Measurements from ENCODE around the gene ARFGAP2. TPM values are rescaled to one million over a fixed set of nuclear protein-coding genes. Genes with fewer than 3 reads are reported as not detected.

ARFGAP2 gene
- total RNA-seq, 1 donor: 152 TPM

DNA sequence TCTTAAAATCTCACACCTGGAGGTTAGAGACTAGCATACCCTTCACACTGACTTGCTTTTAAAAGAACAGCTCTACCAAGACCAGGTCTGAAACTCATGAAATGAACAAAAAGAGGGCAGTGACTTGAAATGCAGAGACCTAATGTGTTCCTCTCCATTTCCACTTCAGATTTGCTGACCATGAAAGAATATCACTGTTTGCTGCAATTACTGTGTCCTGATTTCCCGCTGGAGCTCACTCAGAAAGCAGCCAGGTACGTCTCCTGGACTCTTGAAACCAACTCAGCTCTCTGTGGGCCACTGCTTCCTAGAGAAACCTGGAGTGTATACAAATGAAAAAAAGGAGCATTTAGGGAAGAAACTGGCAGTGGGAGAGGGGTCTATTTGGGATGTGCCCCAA, 39.2 kb downstream of the ARFGAP2 start:
- H3K4me3 ChIP-seq (ENCODE audit: low read depth, low read length): no peak overlapping the region
- DNase-seq (ENCODE audit: low read depth): no peak
- TF ChIP-seq, protein P1, sequence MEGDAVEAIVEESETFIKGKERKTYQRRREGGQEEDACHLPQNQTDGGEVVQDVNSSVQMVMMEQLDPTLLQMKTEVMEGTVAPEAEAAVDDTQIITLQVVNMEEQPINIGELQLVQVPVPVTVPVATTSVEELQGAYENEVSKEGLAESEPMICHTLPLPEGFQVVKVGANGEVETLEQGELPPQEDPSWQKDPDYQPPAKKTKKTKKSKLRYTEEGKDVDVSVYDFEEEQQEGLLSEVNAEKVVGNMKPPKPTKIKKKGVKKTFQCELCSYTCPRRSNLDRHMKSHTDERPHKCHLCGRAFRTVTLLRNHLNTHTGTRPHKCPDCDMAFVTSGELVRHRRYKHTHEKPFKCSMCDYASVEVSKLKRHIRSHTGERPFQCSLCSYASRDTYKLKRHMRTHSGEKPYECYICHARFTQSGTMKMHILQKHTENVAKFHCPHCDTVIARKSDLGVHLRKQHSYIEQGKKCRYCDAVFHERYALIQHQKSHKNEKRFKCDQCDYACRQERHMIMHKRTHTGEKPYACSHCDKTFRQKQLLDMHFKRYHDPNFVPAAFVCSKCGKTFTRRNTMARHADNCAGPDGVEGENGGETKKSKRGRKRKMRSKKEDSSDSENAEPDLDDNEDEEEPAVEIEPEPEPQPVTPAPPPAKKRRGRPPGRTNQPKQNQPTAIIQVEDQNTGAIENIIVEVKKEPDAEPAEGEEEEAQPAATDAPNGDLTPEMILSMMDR (IDR thresholded peaks at IDR 0.05; ENCODE audit: insufficient read depth, low read length): no peak

DNA sequence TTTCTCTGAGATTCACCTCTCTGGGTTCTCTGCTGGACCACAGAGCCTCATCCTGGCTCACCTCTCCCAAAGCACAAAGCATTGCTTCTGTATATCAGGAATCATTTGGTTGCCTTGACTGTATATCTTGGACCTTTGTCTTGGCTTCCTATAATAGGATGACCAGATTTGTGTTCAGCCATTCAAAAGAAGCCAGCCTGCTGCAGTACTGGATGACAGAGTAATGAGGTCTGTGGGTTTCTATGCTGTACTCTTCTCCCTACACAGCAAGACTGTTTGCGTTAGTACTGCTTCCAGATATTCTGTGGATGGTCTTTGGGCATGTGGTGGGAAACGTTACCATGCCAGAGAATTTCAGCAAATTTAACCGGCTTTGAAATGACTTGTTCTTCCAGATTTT, 39.8 kb downstream of the ARFGAP2 start:
- H3K4me3 ChIP-seq (ENCODE audit: low read depth, low read length): no peak overlapping the region
- TF ChIP-seq, protein P1 (IDR thresholded peaks at IDR 0.05; ENCODE audit: insufficient read depth, low read length): no peak
- DNase-seq (ENCODE audit: low read depth): no peak

DNA sequence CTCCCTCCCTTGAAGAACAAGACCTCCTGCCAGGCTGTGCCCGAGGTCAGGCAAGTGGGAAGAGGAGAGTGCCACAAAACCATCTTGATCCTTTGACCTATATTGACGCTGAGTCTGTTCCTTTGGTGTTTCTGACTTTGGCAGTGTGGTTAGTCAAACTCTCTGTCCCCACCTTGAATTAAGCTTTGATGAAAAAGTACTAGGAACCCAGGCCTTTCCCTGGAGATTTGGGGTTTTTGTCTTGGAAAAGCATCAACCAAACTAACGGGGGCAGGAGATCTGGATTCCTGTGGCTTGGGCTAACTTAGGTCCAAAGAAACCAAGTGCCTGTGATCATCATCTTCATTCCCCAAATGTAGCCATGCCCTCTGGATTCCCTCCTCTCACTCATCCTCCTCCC, 40.4 kb downstream of the ARFGAP2 start:
- DNase-seq (ENCODE audit: low read depth): no peak

DNA sequence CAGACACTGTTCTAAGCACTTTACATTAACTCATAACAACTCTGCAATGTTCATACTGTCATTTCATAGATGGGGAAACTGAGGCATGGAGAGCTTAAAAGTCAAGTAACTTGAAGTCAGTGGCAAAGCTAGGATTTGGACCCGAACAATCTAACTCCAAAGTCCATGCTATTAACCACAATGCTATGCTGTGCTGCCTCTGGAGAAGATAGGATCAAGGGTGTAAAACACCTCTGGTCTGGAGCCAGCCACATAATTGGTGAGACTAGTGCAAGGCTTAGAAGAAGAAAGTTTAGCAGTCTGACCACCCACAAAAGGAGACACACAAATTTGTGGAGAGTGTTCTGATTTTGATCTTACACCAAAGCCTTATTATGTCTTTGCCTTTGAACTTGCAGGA, 43.7 kb downstream of the ARFGAP2 start:
- H3K4me3 ChIP-seq (ENCODE audit: low read depth, low read length): no peak overlapping the region
- TF ChIP-seq, protein P1 (IDR thresholded peaks at IDR 0.05; ENCODE audit: insufficient read depth, low read length): no peak
- no peak for DNase-seq (ENCODE audit: low read depth)

More for the DNA sequence above, 40.4 kb downstream of the ARFGAP2 start:
- TF ChIP-seq, protein P1 (IDR thresholded peaks at IDR 0.05; ENCODE audit: insufficient read depth, low read length): no peak
- H3K4me3 ChIP-seq (ENCODE audit: low read depth, low read length): no peak overlapping the region

DNA sequence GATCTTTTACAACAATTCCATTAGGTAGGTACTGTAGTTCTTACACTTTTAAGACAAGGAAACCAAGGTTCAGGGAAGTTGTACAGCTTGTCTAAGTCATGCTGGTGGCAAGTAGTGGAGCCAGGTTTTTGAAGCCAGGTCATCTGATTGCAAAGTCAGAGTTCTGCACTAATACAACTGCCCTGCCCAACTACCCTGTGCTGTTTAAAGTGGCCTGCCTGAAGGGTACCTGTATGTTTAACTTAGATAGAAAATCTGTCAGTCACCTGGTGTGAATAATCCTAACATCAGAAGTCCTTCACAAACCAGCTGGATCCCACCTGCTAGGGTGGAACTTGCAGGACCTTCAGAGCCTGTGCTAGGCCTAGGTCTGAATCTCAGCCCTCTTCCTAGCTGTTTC, 44.2 kb downstream of the ARFGAP2 start:
- TF ChIP-seq, protein P1 (IDR thresholded peaks at IDR 0.05; ENCODE audit: insufficient read depth, low read length): no peak
- DNase-seq (ENCODE audit: low read depth): no peak
- H3K4me3 ChIP-seq (ENCODE audit: low read depth, low read length): no peak overlapping the region

DNA sequence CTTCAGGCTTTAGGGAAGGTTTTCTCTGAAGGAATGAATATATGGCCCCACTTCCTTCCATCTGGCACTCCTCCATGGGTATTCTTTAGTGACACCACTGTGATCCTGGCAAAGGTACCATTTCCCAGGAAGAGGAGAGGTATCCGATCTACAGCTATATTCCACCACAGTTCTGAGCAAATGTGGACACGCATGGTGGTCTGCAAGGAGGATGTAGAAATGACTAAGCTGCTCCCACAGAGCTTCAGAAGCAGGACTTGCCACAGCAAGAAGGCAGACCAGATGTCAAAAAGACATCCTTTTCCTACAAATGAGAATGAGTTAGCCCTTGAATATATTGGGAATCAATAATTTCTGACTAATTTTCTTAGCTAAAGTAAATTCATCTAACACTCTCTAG, 45.5 kb downstream of the ARFGAP2 start:
- H3K4me3 ChIP-seq (ENCODE audit: low read depth, low read length): no peak overlapping the region
- TF ChIP-seq, protein P1 (IDR thresholded peaks at IDR 0.05; ENCODE audit: insufficient read depth, low read length): no peak
- no peak for DNase-seq (ENCODE audit: low read depth)

DNA sequence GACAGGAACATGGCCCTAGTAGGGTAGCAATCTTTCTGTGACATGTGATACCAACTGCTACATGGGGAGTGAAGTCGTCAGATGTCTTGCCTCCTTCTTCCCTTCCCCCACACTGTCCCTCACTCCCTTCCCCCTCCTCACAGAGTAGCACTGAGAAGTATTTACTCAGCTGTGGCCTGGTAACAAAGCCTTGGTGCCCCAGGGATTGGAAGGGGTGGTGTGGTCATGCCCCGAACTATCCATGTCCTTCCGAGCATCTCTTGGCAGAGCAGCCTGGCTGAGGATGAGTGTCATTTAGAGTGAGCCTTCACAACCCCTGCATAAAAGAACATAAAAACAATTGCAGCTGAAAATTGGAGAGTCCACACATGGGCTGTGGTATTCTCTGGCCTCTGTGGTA, 46.1 kb downstream of the ARFGAP2 start:
- DNase-seq (ENCODE audit: low read depth): no peak
- TF ChIP-seq, protein P1 (IDR thresholded peaks at IDR 0.05; ENCODE audit: insufficient read depth, low read length): no peak
- no peak overlapping the region for H3K4me3 ChIP-seq (ENCODE audit: low read depth, low read length)
